ENCODE results near the gene PDE4B. TPM values are rescaled to one million over a fixed set of nuclear protein-coding genes. Genes with fewer than 3 reads are reported as not detected.

Gene PDE4B
- total and polyA plus RNA-seq, 9 of the 15 experiments (the other 6 are each of a cell fraction or from before 2014, with no cell fraction given) = 0.09 TPM; not detected in 8

GRCh38 chr1:65940126-65940525 lies 147.4 kb downstream of the PDE4B start (continued):
- TF ChIP-seq, protein P1, sequence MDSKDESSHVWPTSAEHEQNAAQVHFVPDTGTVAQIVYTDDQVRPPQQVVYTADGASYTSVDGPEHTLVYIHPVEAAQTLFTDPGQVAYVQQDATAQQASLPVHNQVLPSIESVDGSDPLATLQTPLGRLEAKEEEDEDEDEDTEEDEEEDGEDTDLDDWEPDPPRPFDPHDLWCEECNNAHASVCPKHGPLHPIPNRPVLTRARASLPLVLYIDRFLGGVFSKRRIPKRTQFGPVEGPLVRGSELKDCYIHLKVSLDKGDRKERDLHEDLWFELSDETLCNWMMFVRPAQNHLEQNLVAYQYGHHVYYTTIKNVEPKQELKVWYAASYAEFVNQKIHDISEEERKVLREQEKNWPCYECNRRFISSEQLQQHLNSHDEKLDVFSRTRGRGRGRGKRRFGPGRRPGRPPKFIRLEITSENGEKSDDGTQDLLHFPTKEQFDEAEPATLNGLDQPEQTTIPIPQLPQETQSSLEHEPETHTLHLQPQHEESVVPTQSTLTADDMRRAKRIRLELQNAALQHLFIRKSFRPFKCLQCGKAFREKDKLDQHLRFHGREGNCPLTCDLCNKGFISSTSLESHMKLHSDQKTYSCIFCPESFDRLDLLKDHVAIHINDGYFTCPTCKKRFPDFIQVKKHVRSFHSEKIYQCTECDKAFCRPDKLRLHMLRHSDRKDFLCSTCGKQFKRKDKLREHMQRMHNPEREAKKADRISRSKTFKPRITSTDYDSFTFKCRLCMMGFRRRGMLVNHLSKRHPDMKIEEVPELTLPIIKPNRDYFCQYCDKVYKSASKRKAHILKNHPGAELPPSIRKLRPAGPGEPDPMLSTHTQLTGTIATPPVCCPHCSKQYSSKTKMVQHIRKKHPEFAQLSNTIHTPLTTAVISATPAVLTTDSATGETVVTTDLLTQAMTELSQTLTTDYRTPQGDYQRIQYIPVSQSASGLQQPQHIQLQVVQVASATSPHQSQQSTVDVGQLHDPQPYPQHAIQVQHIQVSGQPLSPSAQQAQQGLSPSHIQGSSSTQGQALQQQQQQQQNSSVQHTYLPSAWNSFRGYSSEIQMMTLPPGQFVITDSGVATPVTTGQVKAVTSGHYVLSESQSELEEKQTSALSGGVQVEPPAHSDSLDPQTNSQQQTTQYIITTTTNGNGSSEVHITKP (IDR thresholded peaks at IDR 0.05; ENCODE audit: partially characterized antibody) = no peak
- TF ChIP-seq CEBPZ (IDR thresholded peaks at IDR 0.05; ENCODE audit: borderline replicate concordance, low read depth, low read length) = no peak
- TF ChIP-seq ZNF76 (CRISPR knock-in tag; IDR thresholded peaks at IDR 0.05; ENCODE audit: borderline replicate concordance) = no peak
- no peak for TF ChIP-seq ATF4 (CRISPR knock-in tag; IDR thresholded peaks at IDR 0.05)
- TF ChIP-seq ZNF830 (CRISPR knock-in tag; IDR thresholded peaks at IDR 0.05) = no peak
- no peak for TF ChIP-seq RBFOX2 (IDR thresholded peaks at IDR 0.05; ENCODE audit: low read depth, low read length)
- no peak for TF ChIP-seq ZNF197 (CRISPR knock-in tag; IDR thresholded peaks at IDR 0.05; ENCODE audit: low read depth)
- no peak for TF ChIP-seq NR2F6 (CRISPR knock-in tag; IDR thresholded peaks at IDR 0.05)
